GM18517 (cell line): ENCODE results near the gene RGPD3.
"Not testable (repeated sequence)": the region's sequence is repeated elsewhere in the genome, so short reads cannot be mapped to it uniquely, and the experiment has no call there.

Experiments
- ATAC-seq: cut with Tn5 transposase; IDR thresholded peaks from one replicate; pipeline ENCODE4 v1.9.1; 2021; ENCODE audit warnings: mild to moderate bottlenecking, moderate library complexity; ENCODE audit not compliant: unreplicated experiment

Gene RGPD3

GRCh38 chr2:106486551-106487385 is 18.6 kb upstream of the RGPD3 start, which contains the start of gene CD8B2:
CD8B2 (plus strand) TSS chr2:106487364; CDS start chr2:106487427, 63 bp downstream.
- ATAC-seq: not testable (repeated sequence)

- not testable (repeated sequence) for ATAC-seq
Observed at GRCh38 chr2:106479563-106479962, 11.3 kb upstream of the RGPD3 start.

- not testable (repeated sequence) for ATAC-seq
Observed at GRCh38 chr2:106477647-106478046, 9.4 kb upstream of the RGPD3 start.

GRCh38 chr2:106470658-106471057 is 2.4 kb upstream of the RGPD3 start:
- not testable (repeated sequence) for ATAC-seq

- ATAC-seq: not testable (repeated sequence)
Observed at GRCh38 chr2:106467516-106467915, 697 bp downstream of the RGPD3 start.

GRCh38 chr2:106461882-106462281 is 6.3 kb downstream of the RGPD3 start:
- ATAC-seq: not testable (repeated sequence)

GRCh38 chr2:106390680-106391079 is 77.5 kb downstream of the RGPD3 start:
- not testable (repeated sequence) for ATAC-seq

- ATAC-seq: not testable (repeated sequence)
Observed at GRCh38 chr2:106388814-106389410, 79.3 kb downstream of the RGPD3 start.

GRCh38 chr2:106384548-106384947 is 83.7 kb downstream of the RGPD3 start:
- not testable (repeated sequence) for ATAC-seq

GRCh38 chr2:106381867-106382266 is 86.3 kb downstream of the RGPD3 start:
- ATAC-seq: not testable (repeated sequence)

- ATAC-seq: not testable (repeated sequence)
Observed at GRCh38 chr2:106379567-106379966, 88.6 kb downstream of the RGPD3 start.

- ATAC-seq: not testable (repeated sequence)
Observed at GRCh38 chr2:106369182-106369581, 99.0 kb downstream of the RGPD3 start.

GRCh38 chr2:106366204-106366885 is 101.9 kb downstream of the RGPD3 start:
- ATAC-seq: no peak

GRCh38 chr2:106363791-106364190 is 104.4 kb downstream of the RGPD3 start:
- ATAC-seq: no peak

GRCh38 chr2:106362789-106363188 is 105.4 kb downstream of the RGPD3 start:
- no peak for ATAC-seq

GRCh38 chr2:106359512-106359911 is 108.7 kb downstream of the RGPD3 start:
- ATAC-seq: no peak

- no peak for ATAC-seq
Observed at GRCh38 chr2:106358521-106358920, 109.7 kb downstream of the RGPD3 start.

GRCh38 chr2:106358081-106358480 is 110.1 kb downstream of the RGPD3 start:
- peak; percentile 98 for ATAC-seq

GRCh38 chr2:106356291-106356690 is 111.9 kb downstream of the RGPD3 start:
- peak; percentile 40 for ATAC-seq

GRCh38 chr2:106353676-106354075 is 114.5 kb downstream of the RGPD3 start:
- no peak for ATAC-seq

- no peak for ATAC-seq
Observed at GRCh38 chr2:106350980-106351379, 117.2 kb downstream of the RGPD3 start.
